GM11168 (cell line): ENCODE results near the gene IRX6.

Experiments
- in situ Hi-C: fragments of 300-500 bp; cut with MboI; formaldehyde crosslinking; loops from one replicate; pipeline ENCODE4 v1.12.0; 2022; ENCODE audit warnings: low sequenced_read_pairs; ENCODE audit not compliant: unreplicated experiment

Gene IRX6

GRCh38 chr16:55357241-55357640, 33.2 kb downstream of the IRX6 start:
- in situ Hi-C loops: no loop called here

- in situ Hi-C loops: no loop called here
Measured at GRCh38 chr16:55359946-55360345, 35.9 kb downstream of the IRX6 start.

- in situ Hi-C loops: no loop called here
Measured at GRCh38 chr16:55364811-55365210, 40.8 kb downstream of the IRX6 start.

- in situ Hi-C loops: no loop called here
Measured at GRCh38 chr16:55367301-55367811, 43.4 kb downstream of the IRX6 start.

DNA sequence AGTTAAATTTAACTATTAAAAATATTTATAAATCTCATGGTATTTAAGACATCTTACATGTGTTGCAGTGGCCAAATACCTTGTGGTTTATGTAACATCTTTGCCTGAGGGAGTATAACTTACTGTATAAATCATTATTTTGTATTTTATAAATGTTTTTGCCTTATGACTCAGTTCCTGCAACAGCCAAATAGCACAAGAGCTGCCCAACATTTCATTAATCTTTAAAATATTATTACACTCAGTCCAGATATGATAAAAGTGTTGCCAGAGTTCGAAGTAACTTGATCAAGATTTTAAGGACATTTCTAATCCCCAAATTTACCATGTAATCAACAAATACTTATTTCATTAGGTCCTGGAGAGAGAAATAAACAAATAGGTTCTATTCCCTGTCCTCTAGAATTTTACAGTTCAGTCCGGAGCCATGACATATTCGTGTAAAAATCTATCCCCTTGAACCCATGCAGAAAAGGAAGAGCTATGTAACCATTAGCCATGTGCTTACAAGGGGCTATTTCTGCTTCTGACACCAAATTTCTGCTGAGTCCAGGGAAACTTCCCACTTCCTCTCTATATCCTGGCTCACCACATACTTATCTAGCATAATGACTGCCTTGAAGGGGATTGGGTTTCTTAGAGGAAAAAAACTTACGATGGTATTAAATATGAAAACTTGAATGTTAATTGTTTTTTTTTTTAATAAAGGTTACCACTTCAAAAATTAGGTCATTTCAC, 44.0 kb downstream of the IRX6 start:
- in situ Hi-C loops: no loop called here

- in situ Hi-C loops: no loop called here
Measured at GRCh38 chr16:55369151-55369550, 45.1 kb downstream of the IRX6 start.

DNA sequence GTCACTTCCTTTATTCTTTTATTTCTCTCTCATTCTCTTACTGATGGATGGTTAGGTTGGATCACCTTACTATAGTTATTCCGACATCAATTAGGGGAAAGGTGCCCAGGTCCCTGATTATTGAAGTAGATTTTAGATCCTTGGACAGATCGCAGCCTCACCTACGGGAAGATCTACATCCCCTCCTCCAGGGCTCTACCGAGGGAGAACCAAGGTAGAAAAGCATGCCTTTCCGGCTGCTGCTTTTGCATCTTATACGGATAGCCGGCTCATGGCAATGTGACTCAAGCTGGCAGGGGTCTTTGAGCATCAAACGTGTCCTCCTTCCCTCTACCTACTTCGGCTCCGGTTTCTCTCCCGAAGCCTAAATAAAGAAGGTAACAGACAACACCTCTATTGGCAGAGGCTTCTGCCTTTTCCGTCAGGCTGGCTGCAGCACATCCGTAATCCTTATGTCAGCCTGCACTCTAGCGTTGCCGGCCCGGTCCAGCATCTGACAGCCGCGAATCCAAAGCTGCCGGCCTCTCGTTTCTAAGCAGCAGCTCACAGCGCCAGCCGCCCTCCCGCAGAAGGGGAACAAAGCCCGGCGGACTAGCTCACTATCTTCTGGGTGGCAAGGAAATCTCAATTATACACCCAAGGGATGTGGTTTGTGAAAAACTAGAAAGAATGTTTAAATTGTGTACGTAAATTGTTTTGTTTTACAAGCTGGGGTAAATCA, 46.9 kb downstream of the IRX6 start:
- in situ Hi-C loops: no loop called here

GRCh38 chr16:55372792-55373488, 48.9 kb downstream of the IRX6 start:
- in situ Hi-C loops: no loop called here

DNA sequence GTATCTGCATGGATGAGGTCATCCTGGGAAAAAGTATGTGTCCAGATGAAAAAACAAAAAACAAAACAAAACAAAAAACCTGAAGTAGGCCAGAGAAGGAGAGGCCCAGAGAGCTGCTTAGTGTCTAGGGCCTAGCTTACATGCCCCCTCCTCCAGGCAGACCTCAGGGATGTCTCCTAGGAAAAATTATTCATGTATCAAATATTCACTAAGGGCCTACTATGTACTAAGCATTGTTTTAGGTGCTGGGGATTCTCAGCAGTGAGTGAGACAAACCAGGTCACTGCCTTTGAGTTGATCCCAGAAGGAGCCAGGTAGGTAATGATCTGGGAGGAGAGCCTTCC, 49.5 kb downstream of the IRX6 start:
- in situ Hi-C loops: no loop called here

DNA sequence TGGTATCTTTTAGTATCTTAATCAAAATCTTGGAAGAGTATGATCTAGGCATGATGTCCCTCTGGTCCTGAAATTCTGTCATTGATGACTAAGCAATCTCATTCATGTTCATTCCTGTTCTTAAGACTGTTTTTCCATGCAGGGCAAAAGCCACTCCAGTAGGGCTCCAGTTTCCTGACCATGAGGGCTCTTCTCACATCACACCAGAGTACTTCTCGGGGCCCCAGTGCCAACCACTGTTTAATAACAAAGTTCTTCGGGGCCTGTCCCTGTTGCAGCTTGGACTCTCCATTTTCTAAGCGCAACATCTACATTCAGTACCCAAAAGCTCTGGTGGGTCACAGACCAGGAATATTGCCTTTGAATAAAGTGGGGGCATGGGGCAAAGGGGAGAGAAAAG, 52.0 kb downstream of the IRX6 start:
- in situ Hi-C loops: no loop called here

GRCh38 chr16:55376567-55377167, 52.7 kb downstream of the IRX6 start:
- in situ Hi-C loops: no loop called here

DNA sequence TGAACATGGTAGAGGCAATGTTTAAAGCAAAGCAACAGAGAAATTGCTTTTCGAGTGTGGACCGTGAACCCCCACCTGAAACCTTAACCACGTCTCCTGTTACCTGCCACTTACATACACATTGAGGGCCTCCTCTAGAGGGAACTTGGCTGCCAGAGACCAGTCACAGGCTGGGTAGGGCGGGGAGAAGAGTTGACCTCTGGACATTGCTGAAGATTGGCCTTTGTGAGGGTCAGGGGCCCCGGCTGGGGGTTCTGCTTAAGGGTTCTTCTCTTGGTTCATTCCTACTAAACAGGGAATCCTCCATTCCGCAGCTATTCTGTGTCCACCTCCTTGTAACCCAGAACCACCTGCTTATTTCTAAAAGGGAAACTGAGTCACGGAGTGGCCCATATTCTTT, 53.8 kb downstream of the IRX6 start:
- in situ Hi-C loops: no loop called here

GRCh38 chr16:55378616-55379015, 54.6 kb downstream of the IRX6 start:
- in situ Hi-C loops: no loop called here

DNA sequence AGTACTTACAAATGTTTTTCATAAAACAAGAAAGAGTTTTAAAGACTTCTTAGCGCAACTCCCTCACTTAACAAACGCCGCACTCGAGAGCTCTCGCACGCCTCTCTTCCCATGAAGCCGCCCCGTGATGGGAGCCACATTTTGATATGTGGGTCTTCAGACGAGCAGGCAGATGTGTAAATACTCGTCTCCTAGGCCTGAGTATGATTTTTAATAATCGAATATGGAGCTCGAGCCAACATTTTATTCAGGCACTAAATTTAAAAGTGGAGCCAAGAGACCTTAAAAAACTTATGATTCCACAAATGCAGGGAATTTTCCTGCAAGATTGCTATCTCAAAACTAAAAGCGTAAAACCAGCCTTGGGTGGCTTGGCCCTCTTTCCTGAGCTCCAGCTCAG, 55.4 kb downstream of the IRX6 start:
- in situ Hi-C loops: no loop called here

GRCh38 chr16:55379876-55380390, 55.9 kb downstream of the IRX6 start:
- in situ Hi-C loops: no loop called here
